H1 (cell line): ENCODE results near the gene MAP2K2. TPM values are rescaled to one million over a fixed set of nuclear protein-coding genes. Genes with fewer than 3 reads are reported as not detected.
A peak's percentile ranks its signal among the peaks of the same experiment; 100 is the strongest.

Experiments
- CTCF ChIA-PET: fragments of 300-600 bp; sonication (Branson Sonifier 250); formaldehyde crosslinking; loops from one replicate; lab custom pipeline; 2021; ENCODE audit not compliant: partially characterized antibody; lab: Charles Lee
- POLR2A ChIA-PET: fragments of 300-600 bp; sonication (Branson Sonifier 250); formaldehyde crosslinking; loops from one replicate; lab custom pipeline; 2021; ENCODE audit warnings: inconsistent platforms; ENCODE audit not compliant: partially characterized antibody; lab: Charles Lee
- DNase-seq, 2 experiments: peaks; one replicate each; pipeline versions ENCODE4 v3.0.0 to v3.0.0-alpha.2; 2010 to 2022; ENCODE audit warnings: low spot score in 2 of 2, low read depth in 1 of 2, mixed read lengths in 1 of 2
- FAIRE-seq: peaks from 2 replicates; lab custom pipeline; 2011; peaks lifted over from hg19 to GRCh38; lab: Jason Lieb, UNC
- H2AFZ ChIP-seq: 2 replicates; pipeline ENCODE4 v1.8.1; 2012; ENCODE audit warnings: low read length, inconsistent platforms
- H2AK5ac ChIP-seq: 2 replicates; pipeline ENCODE4 v1.6.1; 2013; ENCODE audit warnings: low read depth, low read length
- H2BK120ac ChIP-seq: replicated peaks from 2 replicates; pipeline ENCODE3; 2013; ENCODE audit warnings: low read depth, low read length, inconsistent platforms
- H2BK12ac ChIP-seq: 2 replicates; pipeline ENCODE4 v1.6.1; 2013; ENCODE audit warnings: low read depth, low read length
- H2BK15ac ChIP-seq: 2 replicates; pipeline ENCODE4 v1.6.1; 2013; ENCODE audit warnings: low read length
- H2BK20ac ChIP-seq: 2 replicates; pipeline ENCODE4 v1.6.1; 2013; ENCODE audit warnings: low read length
- H2BK5ac ChIP-seq: 2 replicates; pipeline ENCODE4 v1.6.1; 2013; ENCODE audit warnings: low read depth, low read length
- H3K14ac ChIP-seq: 2 replicates; pipeline ENCODE4 v1.6.1; 2013; ENCODE audit warnings: inconsistent platforms; ENCODE audit not compliant: insufficient read length
- H3K18ac ChIP-seq: 2 replicates; pipeline ENCODE4 v1.6.1; 2013; ENCODE audit warnings: low read length; ENCODE audit errors: extremely low read depth
- H3K23ac ChIP-seq: 2 replicates; pipeline ENCODE4 v1.6.1; 2013; ENCODE audit warnings: inconsistent platforms; ENCODE audit not compliant: insufficient read length
- H3K23me2 ChIP-seq: 2 replicates; pipeline ENCODE4 v1.6.1; 2013; ENCODE audit warnings: low read depth, low read length
- H3K27ac ChIP-seq: 2 replicates; pipeline ENCODE4 v1.6.1; 2011; ENCODE audit warnings: low read depth, low read length, inconsistent platforms
- H3K27me3 ChIP-seq, 4 experiments: replicated peaks in 1 of 4; 1 replicate in 1 of 4; 2 replicates in 3 of 4; pipeline versions ENCODE4 v1.6.1 to v1.8.1; 2011 to 2013; ENCODE audit warnings: low read length in 3 of 4, mild to moderate bottlenecking in 3 of 4, inconsistent platforms in 2 of 4, mixed read lengths in 2 of 4, moderate library complexity in 1 of 4; ENCODE audit not compliant: control insufficient read depth in 3 of 4, insufficient read depth in 3 of 4; ENCODE audit errors: extremely low read depth in 1 of 4
- H3K36me3 ChIP-seq, 4 experiments: 2 replicates each; pipeline versions ENCODE4 v1.6.1 to v1.8.1; 2011 to 2013; ENCODE audit warnings: mild to moderate bottlenecking in 4 of 4, low read length in 3 of 4, moderate library complexity in 2 of 4, control low read depth in 1 of 4, inconsistent platforms in 1 of 4; ENCODE audit not compliant: insufficient read depth in 4 of 4, control insufficient read depth in 2 of 4
- H3K4ac ChIP-seq: replicated peaks from 2 replicates; pipeline ENCODE3; 2013; ENCODE audit warnings: low read length, low read depth, mixed read lengths, inconsistent platforms; ENCODE audit not compliant: insufficient read length
- H3K4me1 ChIP-seq, 4 experiments: replicated peaks in 1 of 4; 1 replicate in 1 of 4; 2 replicates in 3 of 4; pipeline versions ENCODE4 v1.6.1 to v1.8.1; 2011 to 2013; ENCODE audit warnings: low read length in 3 of 4, inconsistent platforms in 2 of 4, mixed read lengths in 1 of 4; ENCODE audit not compliant: insufficient read depth in 4 of 4, control insufficient read depth in 3 of 4
- H3K4me2 ChIP-seq, 2 experiments: 2 replicates each; pipeline versions ENCODE4 v1.6.1 to v1.8.1; 2011 to 2013; ENCODE audit warnings: low read depth in 2 of 2, low read length in 2 of 2, control low read depth in 1 of 2, inconsistent platforms in 1 of 2, mild to moderate bottlenecking in 1 of 2; ENCODE audit not compliant: insufficient read depth in 1 of 2
- H3K4me3 ChIP-seq, 4 experiments: fragments of 200-600, 300-600 bp in 1 of 4; sonication (generic), shearing (Covaris generic), sonication (Bioruptor Twin) in 1 of 4; 2 replicates each; pipeline versions ENCODE4 v1.5.1 to v1.8.1; 2011 to 2016; ENCODE audit warnings: low read length in 4 of 4, low read depth in 3 of 4, control low read depth in 2 of 4, inconsistent platforms in 2 of 4, mild to moderate bottlenecking in 2 of 4, mixed read lengths in 1 of 4, moderate library complexity in 1 of 4; ENCODE audit not compliant: insufficient read depth in 2 of 4; ENCODE audit errors: extremely low read depth in 1 of 4
- H3K56ac ChIP-seq: replicated peaks from 2 replicates; pipeline ENCODE3; 2013; ENCODE audit warnings: low read depth, mild to moderate bottlenecking, mixed read lengths, low read length, inconsistent platforms; ENCODE audit not compliant: insufficient read length
- H3K79me1 ChIP-seq: 2 replicates; pipeline ENCODE4 v1.6.1; 2013; ENCODE audit warnings: low read depth, low read length, control low read depth
- H3K79me2 ChIP-seq, 2 experiments: 2 replicates each; pipeline versions ENCODE4 v1.6.1 to v1.8.1; 2012 to 2013; ENCODE audit warnings: low read length in 2 of 2, mild to moderate bottlenecking in 2 of 2, inconsistent platforms in 1 of 2; ENCODE audit not compliant: insufficient read depth in 2 of 2, control insufficient read depth in 1 of 2
- H3K9ac ChIP-seq, 4 experiments: replicated peaks in 1 of 4; 1 replicate in 1 of 4; 2 replicates in 3 of 4; pipeline versions ENCODE4 v1.6.1 to v1.8.1; 2011 to 2013; ENCODE audit warnings: low read depth in 3 of 4, low read length in 3 of 4, control low read depth in 2 of 4, mild to moderate bottlenecking in 2 of 4, moderate library complexity in 2 of 4, inconsistent platforms in 1 of 4; ENCODE audit errors: extremely low read depth in 1 of 4
- H3K9me3 ChIP-seq, 2 experiments: 2 replicates each; pipeline versions ENCODE4 v1.6.1 to v1.8.1; 2012 to 2013; ENCODE audit warnings: mild to moderate bottlenecking in 2 of 2, moderate library complexity in 2 of 2, control low read depth in 1 of 2, inconsistent platforms in 1 of 2, low read depth in 1 of 2, low read length in 1 of 2, mixed read lengths in 1 of 2; ENCODE audit not compliant: insufficient read depth in 2 of 2
- H4K20me1 ChIP-seq, 2 experiments: replicated peaks in 1 of 2; 2 replicates each; pipeline versions ENCODE3 to v1.8.1; 2011 to 2013; ENCODE audit warnings: inconsistent platforms in 2 of 2, low read length in 2 of 2, mild to moderate bottlenecking in 1 of 2; ENCODE audit not compliant: insufficient read depth in 2 of 2, control insufficient read depth in 1 of 2
- H4K5ac ChIP-seq: 2 replicates; pipeline ENCODE4 v1.6.1; 2013; ENCODE audit warnings: low read length, low read depth, mixed read lengths, inconsistent platforms; ENCODE audit not compliant: insufficient read length
- H4K8ac ChIP-seq: 2 replicates; pipeline ENCODE4 v1.8.0; 2013; ENCODE audit warnings: mild to moderate bottlenecking, moderate library complexity, low read length, inconsistent platforms; ENCODE audit not compliant: insufficient read depth; ENCODE audit errors: extremely low read depth
- H4K91ac ChIP-seq: replicated peaks from 2 replicates; pipeline ENCODE3; 2013; ENCODE audit warnings: low read length, mixed read lengths, inconsistent platforms; ENCODE audit not compliant: insufficient read length
- ATF2 ChIP-seq: IDR thresholded peaks from 2 replicates; pipeline ENCODE4 v1.6.1; 2012; ENCODE audit warnings: low read length, inconsistent platforms
- CBX5 ChIP-seq: fragments of 300-800, 300-1000 bp; sonication (generic); IDR thresholded peaks from 2 replicates; pipeline ENCODE4 v1.7.1; 2016; ENCODE audit warnings: antibody characterized with exemption, low read length, low read depth
- CBX8 ChIP-seq: fragments of 300-800, 300-1000 bp; sonication (generic); IDR thresholded peaks from 2 replicates; pipeline ENCODE4 v1.7.1; 2016; ENCODE audit warnings: low read depth, low read length, borderline replicate concordance
- CEBPB ChIP-seq: IDR thresholded peaks from 2 replicates; pipeline ENCODE4 v1.6.1; 2012; ENCODE audit warnings: low read depth, low read length
- NRF1 ChIP-seq: IDR thresholded peaks from 2 replicates; pipeline ENCODE4 v1.6.1; 2011; ENCODE audit warnings: mild to moderate bottlenecking, low read depth, low read length, improper control_type of control experiment
- PHF8 ChIP-seq: fragments of 200-600 bp; sonication (generic); conservative IDR thresholded peaks from 2 replicates; pipeline ENCODE4 v1.7.1; 2012; ENCODE audit warnings: low read depth, mild to moderate bottlenecking, inconsistent platforms, low read length, moderate library complexity
- RXRA ChIP-seq: IDR thresholded peaks from 2 replicates; pipeline ENCODE4 v1.6.1; 2011; ENCODE audit warnings: low read depth, mild to moderate bottlenecking, low read length, moderate library complexity; ENCODE audit not compliant: insufficient read depth
- YY1 ChIP-seq: IDR thresholded peaks from 2 replicates; pipeline ENCODE4 v1.6.1; 2011; ENCODE audit warnings: low read depth, mild to moderate bottlenecking, low read length
- WGBS, 2 experiments: shearing (Covaris generic) in 1 of 2; methylation state at CpG; one replicate each; pipeline versions ENCODE4 v1.1.6 to v1.1.7; 2013 to 2015; ENCODE audit warnings: low lambda C conversion rate in 2 of 2, mixed read lengths in 2 of 2, inconsistent platforms in 1 of 2, low coverage in 1 of 2, missing lambda C conversion rate in 1 of 2; ENCODE audit not compliant: insufficient replicate concordance in 2 of 2, insufficient coverage in 1 of 2, insufficient read length in 1 of 2; ENCODE audit errors: extremely low coverage in 1 of 2, missing lambda C conversion rate in 1 of 2; 5-methylcytosine and 5-hydroxymethylcytosine counted together
- polyA plus RNA-seq, 7 experiments: library from polyadenylated mRNA; depleted of rRNA in 3 of 7; stranded (reverse) in 5 of 7; unstranded in 2 of 7; fragments of >200 nt in 5 of 7; fragments of 200-250 nt in 2 of 7; gene quantifications; 1 replicate in 5 of 7; 2 replicates in 1 of 7; 4 replicates in 1 of 7; pipeline versions ENCODE4 v1.2.1 to v1.2.3, GENCODE V29; 2011 to 2013; ENCODE audit warnings: missing spikeins in 2 of 7, mixed read lengths in 2 of 7
- total RNA-seq: library from RNA; stranded (reverse); fragmentation: NEBNext Ultra II Directional; extraction: Animal tissue kit (Norgen Biotek cat#: 25700); gene quantifications from 2 replicates; pipeline ENCODE4 v1.2.1, GENCODE V29; 2021

Gene MAP2K2
- total and polyA plus RNA-seq, 2 of the 8 experiments (the other 6 are each of a cell fraction or from before 2014, with no cell fraction given): 111 to 162 TPM

GRCh38 chr19:4099041-4099764, 24.7 kb downstream of the MAP2K2 start:
- H3K18ac ChIP-seq: no peak overlapping the region
- H2BK5ac ChIP-seq: no peak overlapping the region
- H2BK12ac ChIP-seq: no peak overlapping the region
- no peak overlapping the region for H3K4ac ChIP-seq
- no peak overlapping the region for H4K91ac ChIP-seq
- no peaks in the 10 kb centered on the region for H3K79me1 ChIP-seq
- H4K8ac ChIP-seq: peak overlapping the region; percentile 14; the same call in 1 of the 2 replicates
- H3K36me3 ChIP-seq: peaks cover 11 to 51% (median 37%) of the 10 kb centered on the region in 4 experiments
- H2BK15ac ChIP-seq: no peak overlapping the region
- H4K5ac ChIP-seq: no peak overlapping the region
- no peaks in the 10 kb centered on the region for H3K4me1 ChIP-seq
- H3K23me2 ChIP-seq: no peaks in the 10 kb centered on the region
- no peak overlapping the region for H3K56ac ChIP-seq
- H3K14ac ChIP-seq: no peak overlapping the region
- no peak overlapping the region for H3K27ac ChIP-seq
- H2BK20ac ChIP-seq: no peak overlapping the region
- no peak overlapping the region for H2BK120ac ChIP-seq
- H2AFZ ChIP-seq: no peak overlapping the region
- H3K23ac ChIP-seq: no peak overlapping the region
- no peak for DNase-seq
- no peaks in the 10 kb centered on the region for H3K9me3 ChIP-seq
- CTCF ChIA-PET: interaction anchor here (0.6 to 3.4 kb wide), 2 partner anchors 40 to 95 kb away, joined by 3 to 15 read pairs; no protein-coding TSS in a partner anchor
- peaks cover 4 to 7% of the 10 kb centered on the region in 2 experiments for H4K20me1 ChIP-seq
- no peak overlapping the region for H3K9ac ChIP-seq
- H3K79me2 ChIP-seq: no peaks in the 10 kb centered on the region
- H3K4me2 ChIP-seq: no peak overlapping the region
- POLR2A ChIA-PET: interaction anchor here (0.7 to 3.2 kb wide), 7 partner anchors 9 to 911 kb away, joined by 3 to 14 read pairs (median 4); partner anchors contain the start of gene EEF2
- WGBS, 2 experiments: 93% methylated on average over 18 of the region's 38 CpGs; no CpG with 5 or more reads in 1 of the 2 experiments
- no peak overlapping the region for H3K4me3 ChIP-seq
- H3K27me3 ChIP-seq: no peaks in the 10 kb centered on the region
- no peak overlapping the region for H2AK5ac ChIP-seq
- TF ChIP-seq CEBPB (peak; percentile 47; the same call in 1 of the 2 replicates), YY1 (no peak), PHF8 (no peak), ATF2 (no peak), NRF1 (no peak), CBX8 (no peak), RXRA (no peak), CBX5 (no peak)
- no peak for FAIRE-seq
